ENCODE measurements around the gene RHBDL1. TPM values are rescaled to one million over a fixed set of nuclear protein-coding genes. Genes with fewer than 3 reads are reported as not detected.

The RHBDL1 gene
- total and polyA plus RNA-seq, 10 of the 15 experiments (the other 5 are each of a cell fraction or from before 2014, with no cell fraction given): 0.04 to 1.3 (median 0.65) TPM; not detected in 5

DNA sequence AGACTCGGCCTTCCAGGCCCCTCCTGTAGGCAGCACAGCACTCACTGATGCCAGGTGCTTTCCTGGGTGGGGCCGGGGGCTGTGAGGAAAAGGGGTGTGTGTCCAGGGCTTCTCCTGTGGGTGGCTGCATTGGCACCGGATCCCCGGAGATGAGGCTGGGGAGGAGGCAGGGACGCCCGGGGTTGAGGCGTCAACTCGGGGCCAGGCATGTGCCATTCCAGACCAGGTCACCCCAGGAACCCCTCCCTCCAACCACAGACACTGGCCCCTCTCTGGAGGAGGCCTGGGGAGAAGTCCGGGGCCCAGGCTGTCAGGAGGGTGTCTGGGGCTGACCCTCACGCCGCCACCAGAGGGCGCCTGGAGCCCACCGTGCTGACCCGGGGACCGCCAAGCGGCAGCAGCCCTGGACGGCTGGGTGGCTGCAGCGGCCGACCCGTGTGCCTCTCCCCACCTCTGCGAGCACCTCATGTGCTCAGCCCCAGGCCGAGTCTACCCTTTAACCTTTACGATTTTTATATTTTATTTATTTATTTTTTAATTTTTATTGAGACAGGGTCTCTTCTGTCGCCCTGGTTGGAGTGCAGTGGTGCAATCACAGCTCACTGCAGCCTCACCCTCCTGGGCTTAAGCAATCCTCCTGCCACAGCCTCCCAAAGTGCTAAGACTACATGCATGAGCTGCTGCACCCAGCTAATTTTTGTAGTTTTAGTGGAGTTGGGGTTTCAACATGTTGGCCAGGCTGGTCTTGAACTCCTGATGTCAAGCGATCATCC is 36.3 kb downstream of the RHBDL1 start (continued):
- TF ChIP-seq, protein P1, sequence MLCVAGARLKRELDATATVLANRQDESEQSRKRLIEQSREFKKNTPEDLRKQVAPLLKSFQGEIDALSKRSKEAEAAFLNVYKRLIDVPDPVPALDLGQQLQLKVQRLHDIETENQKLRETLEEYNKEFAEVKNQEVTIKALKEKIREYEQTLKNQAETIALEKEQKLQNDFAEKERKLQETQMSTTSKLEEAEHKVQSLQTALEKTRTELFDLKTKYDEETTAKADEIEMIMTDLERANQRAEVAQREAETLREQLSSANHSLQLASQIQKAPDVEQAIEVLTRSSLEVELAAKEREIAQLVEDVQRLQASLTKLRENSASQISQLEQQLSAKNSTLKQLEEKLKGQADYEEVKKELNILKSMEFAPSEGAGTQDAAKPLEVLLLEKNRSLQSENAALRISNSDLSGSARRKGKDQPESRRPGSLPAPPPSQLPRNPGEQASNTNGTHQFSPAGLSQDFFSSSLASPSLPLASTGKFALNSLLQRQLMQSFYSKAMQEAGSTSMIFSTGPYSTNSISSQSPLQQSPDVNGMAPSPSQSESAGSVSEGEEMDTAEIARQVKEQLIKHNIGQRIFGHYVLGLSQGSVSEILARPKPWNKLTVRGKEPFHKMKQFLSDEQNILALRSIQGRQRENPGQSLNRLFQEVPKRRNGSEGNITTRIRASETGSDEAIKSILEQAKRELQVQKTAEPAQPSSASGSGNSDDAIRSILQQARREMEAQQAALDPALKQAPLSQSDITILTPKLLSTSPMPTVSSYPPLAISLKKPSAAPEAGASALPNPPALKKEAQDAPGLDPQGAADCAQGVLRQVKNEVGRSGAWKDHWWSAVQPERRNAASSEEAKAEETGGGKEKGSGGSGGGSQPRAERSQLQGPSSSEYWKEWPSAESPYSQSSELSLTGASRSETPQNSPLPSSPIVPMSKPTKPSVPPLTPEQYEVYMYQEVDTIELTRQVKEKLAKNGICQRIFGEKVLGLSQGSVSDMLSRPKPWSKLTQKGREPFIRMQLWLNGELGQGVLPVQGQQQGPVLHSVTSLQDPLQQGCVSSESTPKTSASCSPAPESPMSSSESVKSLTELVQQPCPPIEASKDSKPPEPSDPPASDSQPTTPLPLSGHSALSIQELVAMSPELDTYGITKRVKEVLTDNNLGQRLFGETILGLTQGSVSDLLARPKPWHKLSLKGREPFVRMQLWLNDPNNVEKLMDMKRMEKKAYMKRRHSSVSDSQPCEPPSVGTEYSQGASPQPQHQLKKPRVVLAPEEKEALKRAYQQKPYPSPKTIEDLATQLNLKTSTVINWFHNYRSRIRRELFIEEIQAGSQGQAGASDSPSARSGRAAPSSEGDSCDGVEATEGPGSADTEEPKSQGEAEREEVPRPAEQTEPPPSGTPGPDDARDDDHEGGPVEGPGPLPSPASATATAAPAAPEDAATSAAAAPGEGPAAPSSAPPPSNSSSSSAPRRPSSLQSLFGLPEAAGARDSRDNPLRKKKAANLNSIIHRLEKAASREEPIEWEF (IDR thresholded peaks at IDR 0.05; ENCODE audit: insufficient replicate concordance, low read depth, low read length): no peak
- TF ChIP-seq, protein P2, sequence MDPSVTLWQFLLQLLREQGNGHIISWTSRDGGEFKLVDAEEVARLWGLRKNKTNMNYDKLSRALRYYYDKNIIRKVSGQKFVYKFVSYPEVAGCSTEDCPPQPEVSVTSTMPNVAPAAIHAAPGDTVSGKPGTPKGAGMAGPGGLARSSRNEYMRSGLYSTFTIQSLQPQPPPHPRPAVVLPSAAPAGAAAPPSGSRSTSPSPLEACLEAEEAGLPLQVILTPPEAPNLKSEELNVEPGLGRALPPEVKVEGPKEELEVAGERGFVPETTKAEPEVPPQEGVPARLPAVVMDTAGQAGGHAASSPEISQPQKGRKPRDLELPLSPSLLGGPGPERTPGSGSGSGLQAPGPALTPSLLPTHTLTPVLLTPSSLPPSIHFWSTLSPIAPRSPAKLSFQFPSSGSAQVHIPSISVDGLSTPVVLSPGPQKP (IDR thresholded peaks at IDR 0.05; ENCODE audit: low read depth, low read length): no peak
- TF ChIP-seq, protein P3, sequence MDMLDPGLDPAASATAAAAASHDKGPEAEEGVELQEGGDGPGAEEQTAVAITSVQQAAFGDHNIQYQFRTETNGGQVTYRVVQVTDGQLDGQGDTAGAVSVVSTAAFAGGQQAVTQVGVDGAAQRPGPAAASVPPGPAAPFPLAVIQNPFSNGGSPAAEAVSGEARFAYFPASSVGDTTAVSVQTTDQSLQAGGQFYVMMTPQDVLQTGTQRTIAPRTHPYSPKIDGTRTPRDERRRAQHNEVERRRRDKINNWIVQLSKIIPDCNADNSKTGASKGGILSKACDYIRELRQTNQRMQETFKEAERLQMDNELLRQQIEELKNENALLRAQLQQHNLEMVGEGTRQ (IDR thresholded peaks at IDR 0.05; ENCODE audit: borderline replicate concordance, low read depth, low read length): no peak
- TF ChIP-seq CHD4 (IDR thresholded peaks at IDR 0.05): no peak
- TF ChIP-seq JUND (IDR thresholded peaks at IDR 0.05; ENCODE audit: low read depth, low read length): no peak
- no peak for TF ChIP-seq ZNF384 (IDR thresholded peaks at IDR 0.05; ENCODE audit: borderline replicate concordance, low read depth, low read length)
- TF ChIP-seq, protein P4, sequence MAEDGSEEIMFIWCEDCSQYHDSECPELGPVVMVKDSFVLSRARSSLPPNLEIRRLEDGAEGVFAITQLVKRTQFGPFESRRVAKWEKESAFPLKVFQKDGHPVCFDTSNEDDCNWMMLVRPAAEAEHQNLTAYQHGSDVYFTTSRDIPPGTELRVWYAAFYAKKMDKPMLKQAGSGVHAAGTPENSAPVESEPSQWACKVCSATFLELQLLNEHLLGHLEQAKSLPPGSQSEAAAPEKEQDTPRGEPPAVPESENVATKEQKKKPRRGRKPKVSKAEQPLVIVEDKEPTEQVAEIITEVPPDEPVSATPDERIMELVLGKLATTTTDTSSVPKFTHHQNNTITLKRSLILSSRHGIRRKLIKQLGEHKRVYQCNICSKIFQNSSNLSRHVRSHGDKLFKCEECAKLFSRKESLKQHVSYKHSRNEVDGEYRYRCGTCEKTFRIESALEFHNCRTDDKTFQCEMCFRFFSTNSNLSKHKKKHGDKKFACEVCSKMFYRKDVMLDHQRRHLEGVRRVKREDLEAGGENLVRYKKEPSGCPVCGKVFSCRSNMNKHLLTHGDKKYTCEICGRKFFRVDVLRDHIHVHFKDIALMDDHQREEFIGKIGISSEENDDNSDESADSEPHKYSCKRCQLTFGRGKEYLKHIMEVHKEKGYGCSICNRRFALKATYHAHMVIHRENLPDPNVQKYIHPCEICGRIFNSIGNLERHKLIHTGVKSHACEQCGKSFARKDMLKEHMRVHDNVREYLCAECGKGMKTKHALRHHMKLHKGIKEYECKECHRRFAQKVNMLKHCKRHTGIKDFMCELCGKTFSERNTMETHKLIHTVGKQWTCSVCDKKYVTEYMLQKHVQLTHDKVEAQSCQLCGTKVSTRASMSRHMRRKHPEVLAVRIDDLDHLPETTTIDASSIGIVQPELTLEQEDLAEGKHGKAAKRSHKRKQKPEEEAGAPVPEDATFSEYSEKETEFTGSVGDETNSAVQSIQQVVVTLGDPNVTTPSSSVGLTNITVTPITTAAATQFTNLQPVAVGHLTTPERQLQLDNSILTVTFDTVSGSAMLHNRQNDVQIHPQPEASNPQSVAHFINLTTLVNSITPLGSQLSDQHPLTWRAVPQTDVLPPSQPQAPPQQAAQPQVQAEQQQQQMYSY (CRISPR knock-in tag; IDR thresholded peaks at IDR 0.05): no peak
- no peak for TF ChIP-seq CREB1 (IDR thresholded peaks at IDR 0.05; ENCODE audit: low read depth)
- no peak for TF ChIP-seq POLR2AphosphoS2 (IDR thresholded peaks at IDR 0.05; ENCODE audit: low read depth, low read length)
- TF ChIP-seq, protein P5, sequence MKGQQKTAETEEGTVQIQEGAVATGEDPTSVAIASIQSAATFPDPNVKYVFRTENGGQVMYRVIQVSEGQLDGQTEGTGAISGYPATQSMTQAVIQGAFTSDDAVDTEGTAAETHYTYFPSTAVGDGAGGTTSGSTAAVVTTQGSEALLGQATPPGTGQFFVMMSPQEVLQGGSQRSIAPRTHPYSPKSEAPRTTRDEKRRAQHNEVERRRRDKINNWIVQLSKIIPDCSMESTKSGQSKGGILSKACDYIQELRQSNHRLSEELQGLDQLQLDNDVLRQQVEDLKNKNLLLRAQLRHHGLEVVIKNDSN (IDR thresholded peaks at IDR 0.05; ENCODE audit: borderline replicate concordance, extremely low read length, insufficient read depth, low read depth, low read length): no peak
- TF ChIP-seq JUNB (IDR thresholded peaks at IDR 0.05): no peak
- TF ChIP-seq RFX5 (IDR thresholded peaks at IDR 0.05; ENCODE audit: low read depth, low read length): no peak
- no peak for TF ChIP-seq SMAD1 (IDR thresholded peaks at IDR 0.05; ENCODE audit: low read depth, partially characterized antibody)
- TF ChIP-seq POU2F2 (IDR thresholded peaks at IDR 0.05; ENCODE audit: borderline replicate concordance, low read depth, low read length): peak; percentile 23; the same call in 1 of the 3 replicates
